Activated CD8-positive, alpha-beta memory T cell treated with anti-CD3 and anti-CD28 coated beads for 48 hours (primary cell): ENCODE measurements around the gene ANAPC2.
"Not testable (repeated sequence)": the region's sequence is repeated elsewhere in the genome, so short reads cannot be mapped to it uniquely, and the experiment has no call there.

Experiments used
- DNase-seq, 3 experiments: peaks; one replicate each; pipeline ENCODE4 v3.0.0-alpha.2; 2020; ENCODE audit warnings: low read depth in 2 of 3, low spot score in 2 of 3

ANAPC2 gene

GRCh38 chr9:137148242-137148641 lies 40.1 kb downstream of the ANAPC2 start:
- no peak for DNase-seq

GRCh38 chr9:137147793-137148160 lies 40.6 kb downstream of the ANAPC2 start:
- DNase-seq, result no peak

- no peak for DNase-seq
Observed at GRCh38 chr9:137147091-137147792, 41.1 kb downstream of the ANAPC2 start.

- DNase-seq, result no peak
Observed at GRCh38 chr9:137146527-137146918, 41.8 kb downstream of the ANAPC2 start.

GRCh38 chr9:137145731-137146526 lies 42.4 kb downstream of the ANAPC2 start:
- no peak for DNase-seq

GRCh38 chr9:137143459-137143858 lies 44.9 kb downstream of the ANAPC2 start:
- no peak for DNase-seq

- no peak for DNase-seq
Observed at GRCh38 chr9:137141976-137142936, 46.1 kb downstream of the ANAPC2 start.

GRCh38 chr9:137141050-137141810 lies 47.1 kb downstream of the ANAPC2 start:
- no peak for DNase-seq

- DNase-seq, result no peak
Observed at GRCh38 chr9:137140151-137141012, 48.0 kb downstream of the ANAPC2 start.

- DNase-seq, result no peak
Observed at GRCh38 chr9:137139468-137140150, 48.8 kb downstream of the ANAPC2 start.

GRCh38 chr9:137138722-137139467 lies 49.5 kb downstream of the ANAPC2 start, which contains the start of gene GRIN1:
Gene GRIN1, plus strand, starts transcription at chr9:137139154. Its CDS starts 333 bp downstream, at chr9:137139487.
- DNase-seq, result no peak

GRCh38 chr9:137138058-137138721 lies 50.2 kb downstream of the ANAPC2 start:
- no peak for DNase-seq

GRCh38 chr9:137136881-137137607 lies 51.3 kb downstream of the ANAPC2 start:
- DNase-seq, result no peak

GRCh38 chr9:137136261-137136880 lies 52.0 kb downstream of the ANAPC2 start:
- DNase-seq, result no peak

GRCh38 chr9:137135154-137135553 lies 53.2 kb downstream of the ANAPC2 start:
- not testable (repeated sequence) for DNase-seq

GRCh38 chr9:137134191-137134590 lies 54.2 kb downstream of the ANAPC2 start:
- DNase-seq, result no peak
